NB4 (cell line): ENCODE data around the gene CRB1.

Source experiments
- MAX ChIP-seq: IDR thresholded peaks from 2 replicates; pipeline ENCODE4 v1.6.1; 2011; ENCODE audit warnings: low read depth, low read length
- MYC ChIP-seq: IDR thresholded peaks from 2 replicates; pipeline ENCODE4 v1.6.1; 2011; ENCODE audit warnings: low read depth, low read length
- POLR2A ChIP-seq: IDR thresholded peaks from 2 replicates; pipeline ENCODE4 v1.6.1; 2011; ENCODE audit warnings: mild to moderate bottlenecking; ENCODE audit not compliant: insufficient read length; ENCODE audit errors: extremely low read depth
- TF ChIP-seq, protein P1 (sequence below): IDR thresholded peaks from one replicate; pipeline ENCODE4 v1.5.1; 2012; ENCODE audit warnings: low read depth, low read length

- TF ChIP-seq, protein P1, sequence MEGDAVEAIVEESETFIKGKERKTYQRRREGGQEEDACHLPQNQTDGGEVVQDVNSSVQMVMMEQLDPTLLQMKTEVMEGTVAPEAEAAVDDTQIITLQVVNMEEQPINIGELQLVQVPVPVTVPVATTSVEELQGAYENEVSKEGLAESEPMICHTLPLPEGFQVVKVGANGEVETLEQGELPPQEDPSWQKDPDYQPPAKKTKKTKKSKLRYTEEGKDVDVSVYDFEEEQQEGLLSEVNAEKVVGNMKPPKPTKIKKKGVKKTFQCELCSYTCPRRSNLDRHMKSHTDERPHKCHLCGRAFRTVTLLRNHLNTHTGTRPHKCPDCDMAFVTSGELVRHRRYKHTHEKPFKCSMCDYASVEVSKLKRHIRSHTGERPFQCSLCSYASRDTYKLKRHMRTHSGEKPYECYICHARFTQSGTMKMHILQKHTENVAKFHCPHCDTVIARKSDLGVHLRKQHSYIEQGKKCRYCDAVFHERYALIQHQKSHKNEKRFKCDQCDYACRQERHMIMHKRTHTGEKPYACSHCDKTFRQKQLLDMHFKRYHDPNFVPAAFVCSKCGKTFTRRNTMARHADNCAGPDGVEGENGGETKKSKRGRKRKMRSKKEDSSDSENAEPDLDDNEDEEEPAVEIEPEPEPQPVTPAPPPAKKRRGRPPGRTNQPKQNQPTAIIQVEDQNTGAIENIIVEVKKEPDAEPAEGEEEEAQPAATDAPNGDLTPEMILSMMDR = no peak
- TF ChIP-seq MYC (no peak), POLR2A (no peak), MAX (no peak)
These were observed 212.4 kb downstream of the CRB1 start for GRCh38 chr1:197480446-197480845.
